HG03039 (cell line): Measurements from ENCODE around the gene NIF3L1.

Experiments
- ATAC-seq: cut with Tn5 transposase; IDR thresholded peaks from one replicate; pipeline ENCODE4 v1.9.1; 2021; ENCODE audit warnings: mild to moderate bottlenecking, moderate library complexity; ENCODE audit not compliant: unreplicated experiment

NIF3L1 gene

GRCh38 chr2:200888704-200889625 is at the start of gene NIF3L1, which contains the start of gene PPIL3:
Gene NIF3L1, plus strand, starts transcription at chr2:200889371. Its CDS starts 2,573 bp downstream, at chr2:200891944.
Gene PPIL3, minus strand, starts transcription at chr2:200889077. Its CDS starts 1,462 bp downstream, at chr2:200887615.
- ATAC-seq, result peak; percentile 88

- no peak for ATAC-seq
These were observed 49.7 kb upstream of the NIF3L1 start for GRCh38 chr2:200839513-200839912.

GRCh38 chr2:200843993-200844948 is 44.9 kb upstream of the NIF3L1 start:
- no peak for ATAC-seq

- no peak for ATAC-seq
These were observed 44.0 kb upstream of the NIF3L1 start for GRCh38 chr2:200845194-200845593.

- ATAC-seq, result no peak
These were observed 43.4 kb upstream of the NIF3L1 start for GRCh38 chr2:200845669-200846325.

GRCh38 chr2:200847269-200847668 is 41.9 kb upstream of the NIF3L1 start:
- ATAC-seq, result no peak

GRCh38 chr2:200847939-200848338 is 41.2 kb upstream of the NIF3L1 start:
- no peak for ATAC-seq

- ATAC-seq, result no peak
These were observed 38.5 kb upstream of the NIF3L1 start for GRCh38 chr2:200850512-200851256.

GRCh38 chr2:200851398-200852248 is 37.5 kb upstream of the NIF3L1 start:
- ATAC-seq, result no peak

GRCh38 chr2:200852605-200853004 is 36.6 kb upstream of the NIF3L1 start:
- ATAC-seq, result no peak

- ATAC-seq, result no peak
These were observed 32.4 kb upstream of the NIF3L1 start for GRCh38 chr2:200856806-200857205.

- ATAC-seq, result no peak
These were observed 28.9 kb upstream of the NIF3L1 start for GRCh38 chr2:200860092-200860795.

- no peak for ATAC-seq
These were observed 27.5 kb upstream of the NIF3L1 start for GRCh38 chr2:200861617-200862155.

GRCh38 chr2:200862532-200863000 is 26.6 kb upstream of the NIF3L1 start:
- ATAC-seq, result no peak

GRCh38 chr2:200863782-200864175 is 25.4 kb upstream of the NIF3L1 start:
- ATAC-seq, result no peak

- peak; percentile 79 for ATAC-seq
These were observed 24.8 kb upstream of the NIF3L1 start, which contains the start of gene CLK1 for GRCh38 chr2:200864176-200865034. Gene CLK1, minus strand, starts transcription at chr2:200864658. Its CDS starts 2,796 bp downstream, at chr2:200861862.

- no peak for ATAC-seq
These were observed 20.2 kb upstream of the NIF3L1 start for GRCh38 chr2:200869014-200869413.
